K562 (cell line): Measurements from ENCODE around the gene HSD3B7. TPM values are rescaled to one million over a fixed set of nuclear protein-coding genes. Genes with fewer than 3 reads are reported as not detected.

ENCODE experiments used
- ATAC-seq: fragments of 200-7000 bp; cut with Tn5 transposase; 3 replicates; pipeline ENCODE4 v1.9.1; 2020; ENCODE audit warnings: moderate library complexity
- BruUV-seq: library from RNA; stranded (reverse); fragments of 400-500 nt; replicated peaks from 2 replicates; lab custom pipeline; 2021; lab: Mats Ljungman, UMichigan
- CTCF ChIA-PET: fragments of 300-600 bp; formaldehyde crosslinking; extraction: SDS; loops from one replicate; lab custom pipeline; 2021; ENCODE audit warnings: low intra/inter-chr PET ratio; lab: Yijun Ruan, JAX
- POLR2A ChIA-PET: fragments of 300-600, 350-650 bp; sonication (Branson Sonifier 250); formaldehyde crosslinking; extraction: SDS; loops from one replicate; lab custom pipeline; 2021; ENCODE audit warnings: antibody characterized with exemption, inconsistent platforms; lab: Yijun Ruan, JAX
- DNase-seq, 4 experiments: peaks; one replicate each; pipeline versions ENCODE4 v3.0.0 to v3.0.0-alpha.2; 2011 to 2018; ENCODE audit warnings: low spot score in 3 of 4, mixed read lengths in 3 of 4; ENCODE audit errors: extremely low read depth in 1 of 4
- FAIRE-seq: peaks from 2 replicates; lab custom pipeline; 2011; peaks lifted over from hg19 to GRCh38; lab: Jason Lieb, UNC
- H2AFZ ChIP-seq: 2 replicates; pipeline ENCODE4 v1.6.0; 2011; ENCODE audit warnings: low read depth, low read length, control low read depth, inconsistent platforms
- H3K27ac ChIP-seq: fragments of 200-600 bp; 3 replicates; pipeline ENCODE4 v1.8.0; 2011; ENCODE audit warnings: low read depth, mild to moderate bottlenecking, control low read depth, inconsistent platforms, low read length, moderate library complexity, mixed read lengths; ENCODE audit errors: extremely low read depth
- H3K27me3 ChIP-seq, 2 experiments: fragments of 300-600 bp in 1 of 2; 2 replicates in 1 of 2; 3 replicates in 1 of 2; pipeline versions ENCODE4 v1.6.0 to v1.8.0; 2011; ENCODE audit warnings: inconsistent platforms in 2 of 2, low read length in 2 of 2, mild to moderate bottlenecking in 1 of 2, mixed read lengths in 1 of 2, moderate library complexity in 1 of 2; ENCODE audit not compliant: control insufficient read depth in 2 of 2, insufficient read depth in 2 of 2
- H3K36me3 ChIP-seq: fragments of 300-600 bp; 3 replicates; pipeline ENCODE4 v1.8.0; 2011; ENCODE audit warnings: mild to moderate bottlenecking, low read length, inconsistent platforms; ENCODE audit not compliant: control insufficient read depth, insufficient read depth
- H3K4me1 ChIP-seq, 2 experiments: fragments of 200-600 bp in 1 of 2; replicated peaks in 1 of 2; 2 replicates in 1 of 2; 3 replicates in 1 of 2; pipeline versions ENCODE4 v1.5.1 to v1.8.0; 2011; ENCODE audit warnings: inconsistent platforms in 2 of 2, low read length in 2 of 2, mild to moderate bottlenecking in 1 of 2, mixed read lengths in 1 of 2, moderate library complexity in 1 of 2; ENCODE audit not compliant: control insufficient read depth in 2 of 2, insufficient read depth in 2 of 2
- H3K4me2 ChIP-seq: 2 replicates; pipeline ENCODE4 v1.6.1; 2011; ENCODE audit warnings: low read length, control low read depth, inconsistent platforms, mixed read lengths; ENCODE audit not compliant: insufficient read depth
- H3K4me3 ChIP-seq: fragments of 200-600 bp; sonication (generic), shearing (Covaris generic); 2 replicates; pipeline ENCODE4 v1.5.1; 2016; ENCODE audit warnings: control low read depth, inconsistent platforms
- H3K79me2 ChIP-seq: fragments of 200-600 bp; 3 replicates; pipeline ENCODE4 v1.8.0; 2011; ENCODE audit warnings: low read length, inconsistent platforms; ENCODE audit not compliant: control insufficient read depth, insufficient read depth
- H3K9ac ChIP-seq, 2 experiments: 2 replicates each; pipeline versions ENCODE4 v1.6.0 to v1.6.1; 2011; ENCODE audit warnings: low read depth in 2 of 2, low read length in 2 of 2, control low read depth in 1 of 2, inconsistent platforms in 1 of 2, mild to moderate bottlenecking in 1 of 2, mixed read lengths in 1 of 2; ENCODE audit not compliant: insufficient read depth in 1 of 2
- H3K9me1 ChIP-seq: one replicate; pipeline ENCODE4 v1.6.0; 2011; ENCODE audit warnings: inconsistent platforms, mild to moderate bottlenecking, low read length, moderate library complexity; ENCODE audit not compliant: control insufficient read depth, insufficient read depth
- H3K9me3 ChIP-seq: replicated peaks from 2 replicates; pipeline ENCODE4 v1.5.1; 2011; ENCODE audit warnings: low read depth, low read length, inconsistent platforms; ENCODE audit not compliant: control insufficient read depth, insufficient read depth
- H4K20me1 ChIP-seq: replicated peaks from 2 replicates; pipeline ENCODE4 v1.6.1; 2011; ENCODE audit warnings: low read length, inconsistent platforms, mixed read lengths; ENCODE audit not compliant: control insufficient read depth, insufficient read depth
- CREB3L1 ChIP-seq: fragments of 450-650 bp; IDR thresholded peaks from 2 replicates; pipeline ENCODE4 v1.6.1; 2014; ENCODE audit warnings: low read depth, mild to moderate bottlenecking, moderate library complexity, borderline replicate concordance
- DEAF1 ChIP-seq: fragments of 450-650 bp; formaldehyde crosslinking; IDR thresholded peaks from 2 replicates; pipeline ENCODE4 v1.4.0; 2020; ENCODE audit warnings: mild to moderate bottlenecking, moderate library complexity
- DPF2 ChIP-seq: fragments of 450-650 bp; IDR thresholded peaks from 2 replicates; pipeline ENCODE4 v1.6.1; 2016
- ELF4 ChIP-seq: fragments of 450-650 bp; formaldehyde crosslinking; IDR thresholded peaks from 2 replicates; pipeline ENCODE4 v1.4.0; 2022; ENCODE audit warnings: missing genetic modification characterization
- ETV5 ChIP-seq: sonication (generic); formaldehyde crosslinking; IDR thresholded peaks from 2 replicates; pipeline ENCODE4 v1.4.0; 2020; ENCODE audit warnings: low read depth, mild to moderate bottlenecking, missing genetic modification reagents
- MBD1 ChIP-seq: fragments of 250-450 bp; sonication (Bioruptor Pico); IDR thresholded peaks from 2 replicates; pipeline ENCODE4 v1.8.0; 2022; ENCODE audit warnings: inconsistent platforms
- MEF2A ChIP-seq: IDR thresholded peaks from 2 replicates; pipeline ENCODE4 v1.6.1; 2011; ENCODE audit warnings: low read depth, mild to moderate bottlenecking, low read length, moderate library complexity; ENCODE audit not compliant: control insufficient read depth
- POLR2AphosphoS5 ChIP-seq: IDR thresholded peaks from 2 replicates; pipeline ENCODE4 v1.6.1; 2011; ENCODE audit warnings: mild to moderate bottlenecking, low read depth, low read length, moderate library complexity; ENCODE audit not compliant: control insufficient read depth, insufficient read depth
- POLR2B ChIP-seq: fragments of 450-650 bp; IDR thresholded peaks from 2 replicates; pipeline ENCODE4 v1.6.1; 2018; ENCODE audit warnings: low read depth; ENCODE audit not compliant: partially characterized antibody
- RBFOX2 ChIP-seq: fragments of 200-400 bp; formaldehyde crosslinking; IDR thresholded peaks from 2 replicates; pipeline ENCODE4 v1.6.1; 2017; ENCODE audit warnings: low read depth, mild to moderate bottlenecking, low read length, moderate library complexity
- RBM17 ChIP-seq: fragments of 200-400 bp; formaldehyde crosslinking; IDR thresholded peaks from 2 replicates; pipeline ENCODE4 v1.6.1; 2017; ENCODE audit warnings: low read depth, mild to moderate bottlenecking, low read length, borderline replicate concordance
- RBM22 ChIP-seq: fragments of 200-400 bp; formaldehyde crosslinking; IDR thresholded peaks from 2 replicates; pipeline ENCODE4 v1.6.1; 2018; ENCODE audit warnings: low read length, low read depth; ENCODE audit not compliant: poor library complexity, severe bottlenecking
- RHOXF2B ChIP-seq: fragments of 250-450 bp; sonication (Bioruptor Pico); conservative IDR thresholded peaks from 2 replicates; pipeline ENCODE4 v1.5.1; 2021
- SETDB1 ChIP-seq: IDR thresholded peaks from one replicate; pipeline ENCODE4 v1.6.1; 2012; ENCODE audit warnings: low read length, control low read depth, inconsistent platforms
- SP2 ChIP-seq: IDR thresholded peaks from 2 replicates; pipeline ENCODE4 v1.6.1; 2011; ENCODE audit warnings: mild to moderate bottlenecking, low read depth, low read length, moderate library complexity; ENCODE audit not compliant: poor library complexity, severe bottlenecking; ENCODE audit errors: extremely low read depth
- STAT5B ChIP-seq: fragments of 250-450 bp; sonication (Bioruptor Pico); IDR thresholded peaks from 2 replicates; pipeline ENCODE4 v1.8.0; 2021; ENCODE audit warnings: mild to moderate bottlenecking, inconsistent platforms
- TEAD2 ChIP-seq: fragments of 450-650 bp; IDR thresholded peaks from 2 replicates; pipeline ENCODE4 v1.6.1; 2016; ENCODE audit warnings: missing genetic modification characterization, control low read depth, missing compliant biosample characterization
- ZNF253 ChIP-seq: fragments of 250-450 bp; sonication (Bioruptor Pico); conservative IDR thresholded peaks from 2 replicates; pipeline ENCODE4 v1.6.1; 2021; ENCODE audit warnings: mild to moderate bottlenecking
- ZNF551 ChIP-seq: fragments of 250-450 bp; sonication (Bioruptor Pico); IDR thresholded peaks from 2 replicates; pipeline ENCODE4 v1.5.0; 2021; ENCODE audit warnings: mild to moderate bottlenecking, moderate library complexity
- WGBS: fragments of 100-300 bp; shearing (Covaris generic); methylation state at CpG from one replicate; pipeline ENCODE4 v1.1.6; 2016; ENCODE audit warnings: low coverage, mixed read lengths; ENCODE audit not compliant: insufficient coverage; ENCODE audit errors: missing lambda C conversion rate; 5-methylcytosine and 5-hydroxymethylcytosine counted together
- in situ Hi-C: fragments of 300-500 bp; cut with MboI; formaldehyde crosslinking; loops from 4 replicates; pipeline ENCODE4 v1.15.0; 2018; ENCODE audit warnings: inconsistent platforms, mixed read lengths
- intact Hi-C: fragments of 100-400 bp; cut with micrococcal nuclease; formaldehyde crosslinking; loops from 2 replicates; pipeline ENCODE4 v1.14.2; 2022
- polyA plus RNA-seq, 8 experiments: library from polyadenylated mRNA; depleted of rRNA in 4 of 8; stranded (reverse) in 5 of 8; unstranded in 3 of 8; fragments of >200 nt; fragmentation: Nextera tagmentation in 2 of 8; fragmentation: Illumina TruSeq in 1 of 8; extraction: Ambion mirVana in 2 of 8; extraction: Trizol in 1 of 8; gene quantifications; 2 replicates each; pipeline versions ENCODE4 v1.2.1 to v1.2.3, GENCODE V29; 2011 to 2014; ENCODE audit warnings: inconsistent platforms in 1 of 8, missing spikeins in 1 of 8
- total RNA-seq, 7 experiments: library from RNA; depleted of rRNA in 6 of 7; stranded (reverse); fragments of >200 nt in 6 of 7; fragmentation: Illumina TruSeq in 2 of 7; extraction: Trizol in 2 of 7; gene quantifications; 2 replicates each; pipeline versions ENCODE4 v1.2.1 to v1.2.3, GENCODE V29; 2011 to 2021; ENCODE audit warnings: low replicate concordance in 1 of 7

The HSD3B7 gene
- total and polyA plus RNA-seq, 9 of the 15 experiments (the other 6 are each of a cell fraction or from before 2014, with no cell fraction given), result 5.4 to 49.1 (median 23.0) TPM

- H3K9me3 ChIP-seq, result no peaks in the 10 kb centered on the region
- H3K4me3 ChIP-seq, result no peak overlapping the region
- no TSS peak for BruUV-seq
- DNase-seq (no peak), FAIRE-seq (no peak), ATAC-seq (no peak)
- no peaks in the 10 kb centered on the region for H3K9me1 ChIP-seq
- POLR2A ChIA-PET, result interaction anchor here (0.7 to 2.5 kb wide), 4 partner anchors 14 to 492 kb away, joined by 3 to 7 read pairs (median 4); no protein-coding TSS in a partner anchor
- in situ Hi-C loops, result loop anchor here (25.0 kb wide), 1 partner anchor 896 kb away; the partner anchor contains the start of gene ZNF267
- CTCF ChIA-PET, result no interaction called here
- intact Hi-C loops, result no loop called here
- 97% methylated on average over 16 of the region's 19 CpGs for WGBS
- H3K27ac ChIP-seq, result no peak overlapping the region
- H3K79me2 ChIP-seq, result 0 out of 3 replicates have a peak, but pooled peaks cover under 1% of the 10 kb centered on the region
- peaks cover 0 to 7% of the 10 kb centered on the region in 2 experiments; a peak in 1 of 5 replicates for H3K4me1 ChIP-seq
- no peak overlapping the region for H2AFZ ChIP-seq
- no peaks in the 10 kb centered on the region for H4K20me1 ChIP-seq
- peaks cover 91% of the 10 kb centered on the region; the same call in 2 of the 3 replicates for H3K36me3 ChIP-seq
- no peak overlapping the region; a peak in 1 of 4 replicates for H3K9ac ChIP-seq
- H3K27me3 ChIP-seq, result no peaks in the 10 kb centered on the region
- no peak overlapping the region for H3K4me2 ChIP-seq
- TF ChIP-seq MBD1 (CRISPR knock-in tag) (no peak), MEF2A (no peak), RHOXF2B (CRISPR knock-in tag) (no peak), DPF2 (no peak), RBFOX2 (peak; percentile 70), ETV5 (CRISPR knock-in tag) (no peak), DEAF1 (CRISPR knock-in tag) (no peak), POLR2B (peak; percentile 27), CREB3L1 (no peak), SETDB1 (no peak), RBM22 (peak; percentile 60), ZNF253 (CRISPR knock-in tag) (no peak), ELF4 (CRISPR knock-in tag) (no peak), SP2 (no peak), STAT5B (CRISPR knock-in tag) (no peak), ZNF551 (no peak), TEAD2 (tag) (no peak), RBM17 (no peak), POLR2AphosphoS5 (peak; percentile 36; the same call in 1 of the 2 replicates)
Measured at GRCh38 chr16:30966033-30966619, 18.9 kb upstream of the HSD3B7 start.
